WTC11 (cell line): Measurements from ENCODE around the gene RENBP.

ENCODE experiments used
- ATF3 ChIP-seq: sonication (generic); formaldehyde crosslinking; conservative IDR thresholded peaks from 2 replicates; pipeline ENCODE4 v1.8.1; 2022; ENCODE audit warnings: mild to moderate bottlenecking, missing genetic modification reagents
- CTCF ChIP-seq: fragments of 200-600 bp; IDR thresholded peaks from 2 replicates; pipeline ENCODE4 v1.8.0; 2022; ENCODE audit warnings: antibody characterized with exemption
- ESRRA ChIP-seq: sonication (generic); formaldehyde crosslinking; IDR thresholded peaks from 2 replicates; pipeline ENCODE4 v1.8.1; 2022; ENCODE audit warnings: mild to moderate bottlenecking, missing genetic modification reagents, borderline replicate concordance
- GRHL2 ChIP-seq: fragments of 250-450 bp; sonication (Bioruptor Pico); IDR thresholded peaks from 2 replicates; pipeline ENCODE4 v1.8.0; 2022; ENCODE audit warnings: mild to moderate bottlenecking, moderate library complexity; ENCODE audit not compliant: insufficient replicate concordance, severe bottlenecking
- MYBL2 ChIP-seq: sonication (generic); formaldehyde crosslinking; IDR thresholded peaks from 2 replicates; pipeline ENCODE4 v1.8.1; 2023; ENCODE audit warnings: mild to moderate bottlenecking, moderate library complexity, missing genetic modification reagents
- NFATC4 ChIP-seq: fragments of 250-450 bp; sonication (Bioruptor Pico); IDR thresholded peaks from 2 replicates; pipeline ENCODE4 v1.9.0; 2021; ENCODE audit warnings: mild to moderate bottlenecking
- ZNF232 ChIP-seq: sonication (generic); formaldehyde crosslinking; IDR thresholded peaks from 2 replicates; pipeline ENCODE4 v1.8.0; 2022; ENCODE audit warnings: mild to moderate bottlenecking, missing genetic modification reagents
- ZNF263 ChIP-seq: sonication (generic); formaldehyde crosslinking; IDR thresholded peaks from 2 replicates; pipeline ENCODE4 v1.8.1; 2022; ENCODE audit warnings: low read depth, mild to moderate bottlenecking, moderate library complexity, missing genetic modification reagents

- no peak for TF ChIP-seq ESRRA (CRISPR knock-in tag)
- no peak for TF ChIP-seq ZNF263 (CRISPR knock-in tag)
- no peak for TF ChIP-seq CTCF
- TF ChIP-seq MYBL2 (CRISPR knock-in tag) = no peak
- no peak for TF ChIP-seq GRHL2 (CRISPR knock-in tag)
- no peak for TF ChIP-seq ZNF232
- no peak for TF ChIP-seq ATF3 (CRISPR knock-in tag)
- TF ChIP-seq NFATC4 (CRISPR knock-in tag) = no peak
Measured at GRCh38 chrX:153989973-153990655, 45.7 kb upstream of the RENBP start.
